DMS53 treated with DMSO at 0.1 percent for 48 hours (cell line): ENCODE data around the gene RNF141.

Source experiments
- DNase-seq: peaks from one replicate; lab custom pipeline; 2025; ENCODE audit not compliant: unreplicated experiment; lab: John Stamatoyannopoulos, UW

Gene RNF141

GRCh38 chr11:10499874-10500601 lies 40.9 kb downstream of the RNF141 start:
- DNase-seq, result no peak

DNA sequence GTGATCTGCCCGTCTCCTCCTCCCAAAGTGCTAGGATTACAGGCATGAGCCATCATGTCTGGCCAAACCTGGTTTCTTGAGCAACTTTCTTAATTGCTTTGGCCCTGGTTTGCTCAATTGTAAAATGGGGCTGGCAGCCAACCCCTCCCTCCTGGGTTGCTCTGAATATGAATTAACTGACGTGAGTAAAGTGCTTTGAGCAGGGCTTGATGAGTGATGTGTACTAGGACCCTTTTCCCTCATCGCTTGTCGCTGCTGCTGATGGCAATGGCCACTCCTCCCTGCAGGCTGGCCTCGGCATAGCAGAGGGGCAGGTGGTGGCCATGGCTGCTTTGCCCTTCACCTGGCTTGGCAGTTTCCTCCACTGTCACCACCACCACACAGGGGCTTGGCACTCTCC lies 41.5 kb downstream of the RNF141 start:
- no peak for DNase-seq

- DNase-seq, result no peak
Measured at GRCh38 chr11:10498426-10499250, 42.3 kb downstream of the RNF141 start.

- no peak for DNase-seq
Measured at GRCh38 chr11:10498022-10498400, 43.0 kb downstream of the RNF141 start.

GRCh38 chr11:10497371-10498021 lies 43.5 kb downstream of the RNF141 start:
- no peak for DNase-seq

- no peak for DNase-seq
Measured at GRCh38 chr11:10496296-10496936, 44.6 kb downstream of the RNF141 start.

- DNase-seq, result no peak
Measured at GRCh38 chr11:10495464-10495786, 45.6 kb downstream of the RNF141 start.

DNA sequence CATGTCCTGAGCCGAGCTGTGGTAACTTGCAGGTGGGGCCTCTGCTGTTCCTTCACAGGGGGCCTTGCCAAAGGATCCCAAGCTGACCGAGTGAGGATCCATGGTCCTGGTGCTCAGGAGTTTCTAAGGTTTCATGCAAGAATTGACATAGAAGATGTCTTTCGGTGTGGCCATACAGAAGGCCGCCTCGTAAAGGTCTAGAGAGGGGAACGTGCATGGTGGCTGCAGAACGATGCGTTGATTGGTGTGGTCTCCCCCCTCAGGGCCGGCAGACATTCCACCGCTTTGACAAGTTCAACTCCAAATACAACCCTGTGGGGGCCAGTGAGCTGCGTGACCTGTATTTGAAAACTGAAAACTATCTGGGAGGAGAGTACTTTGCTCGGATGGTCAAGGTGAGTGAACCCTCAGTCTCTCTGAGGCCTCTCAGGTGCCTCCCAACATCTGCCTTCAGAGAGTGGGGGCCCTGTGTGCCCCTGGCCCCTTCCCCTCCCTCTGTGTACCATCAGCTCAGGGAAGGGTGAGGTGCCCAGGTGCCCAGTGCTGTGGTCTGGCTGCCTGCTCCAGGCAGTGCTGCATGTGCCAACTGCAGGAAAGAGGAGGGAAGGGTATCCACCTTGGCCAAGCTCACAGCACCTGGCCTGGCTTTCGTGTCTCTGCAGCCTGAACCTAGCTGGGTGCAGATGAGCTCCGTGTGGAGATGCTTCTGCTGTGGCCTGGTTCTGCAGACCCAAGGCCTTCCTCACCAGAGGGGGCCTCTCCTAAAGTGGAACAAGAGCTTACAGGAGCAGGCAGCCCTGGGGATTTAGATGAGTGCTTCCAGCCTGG lies 46.1 kb downstream of the RNF141 start:
- no peak for DNase-seq

DNA sequence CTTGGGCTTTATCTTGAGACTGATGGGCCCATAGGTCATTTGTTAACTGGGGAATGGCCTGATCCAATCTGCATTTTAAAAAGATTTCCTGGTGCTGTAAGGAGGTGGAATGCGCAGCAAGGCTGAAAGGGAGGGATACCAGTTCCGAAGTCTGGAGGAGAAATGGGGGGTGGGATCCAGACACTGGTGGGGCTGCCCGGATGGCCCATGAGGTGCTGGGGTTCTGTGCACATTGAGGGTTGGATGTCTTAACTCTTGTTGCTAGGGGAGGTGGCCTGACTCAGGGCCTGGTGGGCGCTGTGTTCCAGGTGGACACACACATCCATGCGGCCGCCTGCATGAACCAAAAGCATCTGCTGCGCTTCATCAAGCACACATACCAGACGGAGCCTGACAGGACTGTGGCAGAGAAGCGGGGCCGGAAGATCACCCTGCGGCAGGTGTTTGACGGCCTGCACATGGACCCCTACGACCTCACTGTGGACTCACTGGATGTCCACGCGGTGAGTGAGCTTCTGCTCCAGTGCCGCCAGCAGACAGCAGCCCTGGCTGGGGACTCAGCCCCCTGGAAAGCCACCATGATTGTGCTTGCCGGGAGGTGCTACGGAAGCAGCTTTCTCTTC lies 47.8 kb downstream of the RNF141 start:
- DNase-seq, result no peak

DNA sequence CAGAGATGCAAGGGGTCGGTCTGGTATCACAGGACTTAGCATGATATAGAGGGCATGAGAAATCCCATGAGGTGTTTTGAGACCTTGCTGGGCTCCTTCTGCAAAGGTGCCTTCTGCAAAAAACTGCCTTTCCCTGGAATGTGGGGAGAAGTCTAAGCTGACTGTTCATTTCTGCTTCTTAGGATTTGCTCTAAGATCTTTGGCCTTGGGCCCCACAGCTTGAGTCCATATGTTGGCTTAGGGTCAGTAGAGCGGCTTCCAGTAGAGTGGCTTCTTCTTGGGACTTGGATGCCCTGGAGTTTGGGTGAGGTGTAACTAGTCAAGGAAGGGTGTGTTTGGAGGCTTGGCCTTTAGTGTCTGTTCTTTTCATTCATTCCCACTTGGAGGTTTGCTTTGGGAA lies 48.9 kb downstream of the RNF141 start:
- DNase-seq, result no peak

GRCh38 chr11:10490398-10491241 lies 50.4 kb downstream of the RNF141 start:
- peak; percentile 10 for DNase-seq

GRCh38 chr11:10490032-10490397 lies 51.0 kb downstream of the RNF141 start:
- DNase-seq, result no peak

- no peak for DNase-seq
Measured at GRCh38 chr11:10488934-10489691, 51.9 kb downstream of the RNF141 start.

GRCh38 chr11:10488121-10488933 lies 52.7 kb downstream of the RNF141 start:
- DNase-seq, result no peak

DNA sequence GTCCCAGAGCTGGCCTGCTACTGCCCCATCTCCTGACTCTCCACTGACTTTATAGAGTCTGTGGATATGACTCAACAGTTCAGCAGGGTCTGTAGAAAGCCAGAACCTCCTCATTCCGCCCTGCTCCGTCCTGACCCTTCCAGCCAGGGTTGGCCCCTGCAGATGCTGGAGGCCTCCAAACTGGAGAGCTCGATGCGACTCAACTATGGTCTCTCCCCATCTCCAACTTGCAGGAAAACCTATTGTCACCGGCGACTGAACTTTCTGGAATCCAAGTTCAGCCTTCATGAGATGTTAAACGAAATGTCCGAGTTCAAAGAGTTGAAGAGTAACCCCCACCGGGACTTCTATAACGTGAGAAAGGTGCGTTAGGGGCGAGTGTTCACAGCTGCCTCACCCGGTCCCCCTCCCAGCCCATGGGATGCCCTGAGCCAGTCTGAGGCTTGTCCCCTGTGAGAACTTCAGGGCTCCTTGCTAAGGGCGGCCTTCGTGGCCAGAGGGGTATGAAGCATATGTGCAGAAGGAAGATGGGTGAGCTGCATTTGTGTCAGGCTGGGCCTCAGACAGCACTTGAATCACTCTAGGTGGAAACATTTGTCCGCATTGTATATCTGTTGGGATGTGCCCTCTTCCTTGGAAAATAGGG lies 53.9 kb downstream of the RNF141 start:
- DNase-seq, result no peak

GRCh38 chr11:10486161-10486840 lies 54.7 kb downstream of the RNF141 start:
- no peak for DNase-seq

DNA sequence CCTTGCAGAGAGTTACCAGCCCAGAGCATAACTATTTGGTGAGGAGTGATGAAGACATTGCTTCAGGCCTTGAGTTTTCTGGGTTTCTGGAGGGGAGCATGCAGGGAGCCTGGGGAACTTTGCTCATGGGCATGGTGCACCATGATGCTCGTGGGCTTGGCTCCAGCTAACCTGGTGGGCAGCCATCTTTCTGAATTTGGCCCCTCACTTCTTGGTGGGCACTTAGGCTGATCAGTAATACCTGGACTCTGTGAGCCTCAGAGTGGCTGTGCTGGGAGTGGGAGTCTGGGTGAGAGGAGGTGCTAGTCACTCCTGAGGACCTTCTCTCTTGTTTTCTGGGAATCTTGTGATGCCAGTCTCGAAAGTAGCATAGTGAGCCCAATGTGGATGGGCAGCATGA lies 55.3 kb downstream of the RNF141 start:
- no peak for DNase-seq
